ENCODE measurements around the gene REXO1. TPM values are rescaled to one million over a fixed set of nuclear protein-coding genes. Genes with fewer than 3 reads are reported as not detected.

The REXO1 gene
- total and polyA plus RNA-seq, 9 of the 15 experiments (the other 6 are each of a cell fraction or from before 2014, with no cell fraction given) = 0.04 to 63.3 (median 15.8) TPM

- TF ChIP-seq FOXK1 (CRISPR knock-in tag; IDR thresholded peaks at IDR 0.05; ENCODE audit: borderline replicate concordance) (no peak), BMI1 (IDR thresholded peaks at IDR 0.05; ENCODE audit: low read length) (no peak), NCOA6 (IDR thresholded peaks at IDR 0.05) (no peak), SAP30 (IDR thresholded peaks at IDR 0.05; ENCODE audit: borderline replicate concordance, insufficient read depth, low read depth, low read length, poor library complexity, severe bottlenecking) (peak; percentile 91), PHF21A (IDR thresholded peaks at IDR 0.05; ENCODE audit: borderline replicate concordance, low read depth) (no peak), ZNF436 (CRISPR knock-in tag; IDR thresholded peaks at IDR 0.05) (no peak), TAF15 (IDR thresholded peaks at IDR 0.05; ENCODE audit: low read depth, low read length) (no peak), ZNF707 (CRISPR knock-in tag; conservative IDR thresholded peaks at IDR 0.05) (no peak), NFIX (CRISPR knock-in tag; IDR thresholded peaks at IDR 0.05; ENCODE audit: low read depth) (no peak), ZNF41 (CRISPR knock-in tag; conservative IDR thresholded peaks at IDR 0.05) (no peak), POU5F1 (IDR thresholded peaks at IDR 0.05; ENCODE audit: borderline replicate concordance, low read depth, low read length, partially characterized antibody) (no peak), ILK (tag; IDR thresholded peaks at IDR 0.05; ENCODE audit: borderline replicate concordance, low read depth) (no peak), MLX (CRISPR knock-in tag; conservative IDR thresholded peaks at IDR 0.05) (no peak), GABPB1 (CRISPR knock-in tag; IDR thresholded peaks at IDR 0.05) (peak; percentile 77), JUNB (CRISPR knock-in tag; conservative IDR thresholded peaks at IDR 0.05) (no peak), SIRT6 (IDR thresholded peaks at IDR 0.05; ENCODE audit: low read depth, low read length) (no peak), ZZZ3 (IDR thresholded peaks at IDR 0.05) (no peak), ZNF280A (IDR thresholded peaks at IDR 0.05; ENCODE audit: low read depth, partially characterized antibody) (no peak), NFE2L1 (tag; IDR thresholded peaks at IDR 0.05; ENCODE audit: borderline replicate concordance, low read depth) (no peak), RBM17 (IDR thresholded peaks at IDR 0.05; ENCODE audit: borderline replicate concordance, low read depth, low read length) (no peak), ZBTB33 (CRISPR knock-in tag; IDR thresholded peaks at IDR 0.05) (0 out of 2 replicates have a peak, but pooled peaks have one; percentile 51), NR0B1 (IDR thresholded peaks at IDR 0.05; ENCODE audit: partially characterized antibody) (no peak)
Measured at GRCh38 chr19:1812426-1813191, 35.7 kb downstream of the REXO1 start (continued).

All from K562 (cell line).